LNCaP clone FGC (cell line): ENCODE data around the gene KCNK15.
"Not testable (repeated sequence)": the region's sequence is repeated elsewhere in the genome, so short reads cannot be mapped to it uniquely, and the experiment has no call there.

ENCODE experiments used
- DNase-seq: peaks from one replicate; pipeline ENCODE4 v3.0.0-alpha.2; 2011; ENCODE audit warnings: low read depth
- H3K4me3 ChIP-seq: 2 replicates; pipeline ENCODE4 v1.5.1; 2011; ENCODE audit warnings: mild to moderate bottlenecking, low read depth, low read length, control low read depth
- TF ChIP-seq, protein P1 (sequence below): IDR thresholded peaks from 2 replicates; pipeline ENCODE4 v1.5.1; 2012; ENCODE audit warnings: mild to moderate bottlenecking; ENCODE audit not compliant: control insufficient read depth, insufficient read depth; ENCODE audit errors: extremely low read depth

Gene KCNK15

DNA sequence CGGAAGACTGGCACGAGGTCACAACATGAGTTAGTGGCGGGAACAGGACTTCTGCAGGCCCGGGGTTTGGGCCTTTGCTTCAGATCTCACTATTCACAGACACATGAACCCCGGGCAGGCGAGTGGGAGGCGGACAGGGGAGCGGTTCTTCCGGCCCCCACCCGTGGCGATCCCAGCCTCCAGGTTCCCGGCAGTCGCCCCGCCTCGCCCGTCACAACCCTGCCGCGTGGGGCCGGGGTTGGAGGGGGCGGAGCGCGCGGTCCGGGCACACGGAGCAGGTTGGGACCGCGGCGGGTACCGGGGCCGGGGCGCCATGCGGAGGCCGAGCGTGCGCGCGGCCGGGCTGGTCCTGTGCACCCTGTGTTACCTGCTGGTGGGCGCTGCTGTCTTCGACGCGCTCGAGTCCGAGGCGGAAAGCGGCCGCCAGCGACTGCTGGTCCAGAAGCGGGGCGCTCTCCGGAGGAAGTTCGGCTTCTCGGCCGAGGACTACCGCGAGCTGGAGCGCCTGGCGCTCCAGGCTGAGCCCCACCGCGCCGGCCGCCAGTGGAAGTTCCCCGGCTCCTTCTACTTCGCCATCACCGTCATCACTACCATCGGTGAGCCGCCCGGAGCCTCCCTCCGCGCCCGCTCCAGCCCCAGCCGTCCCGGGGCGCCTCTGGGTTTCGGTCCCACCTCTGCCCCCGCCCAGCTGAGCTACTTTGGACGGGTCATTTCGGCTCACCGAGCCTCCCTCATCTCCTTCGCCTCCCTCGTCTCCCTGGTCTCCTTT lies at the start of gene KCNK15:
KCNK15 (plus strand) TSS at position 268 of the 769 bp plus-strand sequence; CDS start at position 314, 46 bp downstream.
- TF ChIP-seq, protein P1, sequence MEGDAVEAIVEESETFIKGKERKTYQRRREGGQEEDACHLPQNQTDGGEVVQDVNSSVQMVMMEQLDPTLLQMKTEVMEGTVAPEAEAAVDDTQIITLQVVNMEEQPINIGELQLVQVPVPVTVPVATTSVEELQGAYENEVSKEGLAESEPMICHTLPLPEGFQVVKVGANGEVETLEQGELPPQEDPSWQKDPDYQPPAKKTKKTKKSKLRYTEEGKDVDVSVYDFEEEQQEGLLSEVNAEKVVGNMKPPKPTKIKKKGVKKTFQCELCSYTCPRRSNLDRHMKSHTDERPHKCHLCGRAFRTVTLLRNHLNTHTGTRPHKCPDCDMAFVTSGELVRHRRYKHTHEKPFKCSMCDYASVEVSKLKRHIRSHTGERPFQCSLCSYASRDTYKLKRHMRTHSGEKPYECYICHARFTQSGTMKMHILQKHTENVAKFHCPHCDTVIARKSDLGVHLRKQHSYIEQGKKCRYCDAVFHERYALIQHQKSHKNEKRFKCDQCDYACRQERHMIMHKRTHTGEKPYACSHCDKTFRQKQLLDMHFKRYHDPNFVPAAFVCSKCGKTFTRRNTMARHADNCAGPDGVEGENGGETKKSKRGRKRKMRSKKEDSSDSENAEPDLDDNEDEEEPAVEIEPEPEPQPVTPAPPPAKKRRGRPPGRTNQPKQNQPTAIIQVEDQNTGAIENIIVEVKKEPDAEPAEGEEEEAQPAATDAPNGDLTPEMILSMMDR, result no peak
- no peak for DNase-seq
- H3K4me3 ChIP-seq, result no peak within 1 kb of the TSS

GRCh38 chr20:44696315-44696714 lies 49.4 kb upstream of the KCNK15 start:
- H3K4me3 ChIP-seq, result no peak overlapping the region
- TF ChIP-seq, protein P1, result peak; percentile 20; the same call in 1 of the 2 replicates
- no peak for DNase-seq

DNA sequence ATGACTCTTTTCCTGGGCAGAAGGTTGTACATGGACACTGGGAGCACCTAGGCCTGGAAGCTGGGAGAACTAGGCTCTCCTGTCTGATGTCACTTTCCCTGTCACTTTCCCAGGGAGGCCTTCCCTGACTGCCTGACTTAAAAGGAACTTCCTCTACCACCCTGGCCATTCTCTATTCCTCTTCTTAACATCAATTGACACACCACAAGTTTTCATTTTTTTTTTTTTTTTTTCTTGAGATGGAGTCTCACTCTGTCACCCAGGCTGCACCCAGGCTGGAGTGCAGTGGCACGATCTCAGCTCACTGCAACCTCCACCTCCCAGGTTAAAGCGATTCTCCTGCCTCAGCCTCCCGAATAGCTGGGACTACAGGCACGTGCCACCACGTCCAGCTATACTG lies 48.6 kb upstream of the KCNK15 start:
- not testable (repeated sequence) for DNase-seq, H3K4me3 ChIP-seq

GRCh38 chr20:44698351-44698750 lies 47.3 kb upstream of the KCNK15 start:
- TF ChIP-seq, protein P1, result no peak
- no peak for DNase-seq
- no peak overlapping the region for H3K4me3 ChIP-seq

- H3K4me3 ChIP-seq, result no peak overlapping the region
- DNase-seq, result no peak
- TF ChIP-seq, protein P1, result no peak
Measured at GRCh38 chr20:44700306-44700705, 45.4 kb upstream of the KCNK15 start.

DNA sequence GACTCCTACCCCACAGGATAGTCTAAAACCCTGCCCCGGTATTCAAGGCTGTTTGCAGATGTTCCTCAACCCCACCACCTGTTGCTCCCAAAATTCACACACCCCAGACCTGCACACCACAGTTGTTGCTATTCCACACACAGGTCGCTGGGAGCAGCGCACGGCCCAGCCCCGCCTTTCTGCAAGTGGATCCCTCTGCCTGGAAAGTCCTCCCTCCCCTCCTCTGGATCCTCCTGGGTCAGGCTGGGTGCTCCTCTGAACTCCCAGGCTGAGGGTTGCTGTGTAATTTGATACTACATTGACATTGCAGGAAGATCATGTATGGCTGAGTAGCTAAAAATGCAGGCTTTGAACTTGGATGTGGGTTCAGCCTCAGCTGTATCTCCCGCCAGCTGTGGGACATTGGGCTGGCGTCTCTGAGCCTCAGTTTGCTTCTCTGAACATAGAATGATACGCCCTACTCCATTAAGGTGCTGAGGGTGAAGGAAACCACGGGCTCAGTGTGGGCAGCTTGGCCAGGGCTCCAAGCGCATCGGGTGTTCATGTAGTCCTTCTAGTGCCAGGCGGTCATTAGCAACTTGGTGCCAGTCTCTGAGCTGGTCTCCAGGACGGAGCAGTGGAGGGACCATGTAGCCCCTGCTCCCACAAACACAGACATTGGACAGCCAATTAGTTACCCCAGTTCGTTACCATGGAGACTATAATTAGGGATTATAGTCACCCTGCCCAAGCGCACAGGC lies 44.4 kb upstream of the KCNK15 start:
- no peak overlapping the region for H3K4me3 ChIP-seq
- DNase-seq, result no peak
- TF ChIP-seq, protein P1, result no peak

DNA sequence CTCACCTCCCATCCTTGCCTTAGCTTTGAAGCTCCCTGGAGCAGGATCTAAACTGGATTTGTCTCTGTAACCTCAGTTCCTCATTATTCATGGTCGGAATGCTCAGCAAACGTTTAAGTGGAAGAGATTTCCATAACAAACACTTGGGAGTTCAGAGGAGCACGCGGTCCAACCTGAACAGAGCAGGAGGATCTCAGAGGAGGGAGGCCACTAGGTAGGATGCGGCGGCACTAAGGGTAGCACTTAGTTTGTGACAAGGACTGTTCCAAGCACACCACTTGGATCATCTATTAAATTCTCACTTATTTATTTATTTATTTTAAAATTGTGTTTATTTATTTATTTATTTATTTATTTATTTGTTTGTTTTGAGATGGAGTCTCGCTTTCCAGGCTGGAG lies 43.8 kb upstream of the KCNK15 start:
- DNase-seq, result no peak
- H3K4me3 ChIP-seq, result no peak overlapping the region

More for the DNA sequence above, 43.8 kb upstream of the KCNK15 start:
- TF ChIP-seq, protein P1, result no peak
